ENCODE data around the gene CSRP1. TPM values are rescaled to one million over a fixed set of nuclear protein-coding genes. Genes with fewer than 3 reads are reported as not detected.

Gene CSRP1
- total RNA-seq, 4 donors from 2014 or later: 285 to 835 (median 454) TPM

DNA sequence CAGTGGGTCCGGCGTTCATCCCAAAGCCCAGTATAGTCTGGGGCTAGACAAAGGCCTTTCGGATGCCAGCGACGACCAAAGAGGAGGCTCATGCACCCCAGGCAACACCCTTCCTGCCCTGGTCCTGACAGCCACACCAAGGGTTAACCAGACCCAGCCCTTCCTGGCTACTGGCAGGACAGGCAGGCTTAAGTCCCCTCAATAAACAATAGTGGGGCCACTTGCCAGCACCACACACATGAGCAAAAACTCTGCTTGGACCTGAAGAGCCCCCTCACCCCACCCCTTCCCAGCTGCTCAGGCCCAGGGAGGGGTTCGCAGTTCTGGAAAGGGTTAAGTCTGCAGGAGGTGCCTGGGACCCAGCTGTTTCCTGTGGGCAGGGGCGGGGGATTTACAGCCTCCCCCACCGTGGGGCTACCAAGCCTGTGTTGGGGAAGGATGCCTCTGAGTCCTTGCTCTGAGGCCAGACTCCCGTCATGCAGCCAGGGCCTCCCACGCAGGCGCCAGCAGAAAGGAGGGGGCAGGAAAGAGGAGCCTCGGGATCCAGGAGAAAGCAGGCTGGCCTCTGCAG, 56.1 kb downstream of the CSRP1 start:
- no peak for TF ChIP-seq POLR2A (IDR thresholded peaks at IDR 0.05)
- no peaks in the 10 kb centered on the region for H3K9me3 ChIP-seq
- peak overlapping the region in 1 of 3 donors; percentile 48 for H3K27ac ChIP-seq
- intact Hi-C loops (cut with DNase I): loop anchor here (5.0 kb wide), 1 partner anchor 61 kb away; no protein-coding TSS in a partner anchor
- WGBS, 2 donors: 36 to 48% methylated on average over 6 to 7 of the region's 12 CpGs
- DNase-seq: peak; percentile 45 to 64
- no peaks in the 10 kb centered on the region for H3K36me3 ChIP-seq
- peaks cover 5 to 37% of the 10 kb centered on the region in 2 donors for H3K4me1 ChIP-seq
- no peaks in the 10 kb centered on the region for H3K27me3 ChIP-seq
- H3K4me3 ChIP-seq (replicated peaks in 1 of 3): no peak overlapping the region

DNA sequence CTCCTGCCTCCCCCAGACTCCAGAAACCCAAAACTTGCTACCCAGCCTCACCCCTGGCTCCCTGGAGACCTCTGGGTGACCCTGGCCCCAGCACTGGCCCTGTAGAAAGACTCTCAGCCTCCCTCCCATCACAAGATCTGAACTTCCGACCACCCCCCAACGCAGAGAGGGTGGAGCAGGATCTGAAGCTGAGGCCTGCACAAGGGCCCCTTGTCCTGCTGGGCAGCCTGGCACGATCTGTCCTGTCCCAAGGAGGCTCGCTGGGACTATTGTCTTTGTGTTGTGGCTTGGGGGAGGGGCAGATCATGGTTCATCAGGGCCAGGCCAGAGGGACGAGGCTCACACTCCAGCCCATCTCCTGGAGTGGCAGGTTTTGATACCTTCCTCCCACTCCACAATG, 57.9 kb downstream of the CSRP1 start:
- H3K4me3 ChIP-seq (replicated peaks in 1 of 3): no peak overlapping the region
- H3K4me1 ChIP-seq: peaks cover 5 to 23% of the 10 kb centered on the region in 2 donors
- H3K27me3 ChIP-seq: no peaks in the 10 kb centered on the region
- intact Hi-C loops (cut with DNase I): loop anchor here (5.0 kb wide), 1 partner anchor 33 kb away; no protein-coding TSS in a partner anchor
- no peaks in the 10 kb centered on the region for H3K9me3 ChIP-seq
- DNase-seq: no peak
- 85 to 89% methylated on average over 3 of the region's 5 CpGs for WGBS, 2 donors
- H3K36me3 ChIP-seq: no peaks in the 10 kb centered on the region
- TF ChIP-seq POLR2A (IDR thresholded peaks at IDR 0.05): no peak
- peak overlapping the region in 1 of 3 donors; percentile 29 for H3K27ac ChIP-seq

DNA sequence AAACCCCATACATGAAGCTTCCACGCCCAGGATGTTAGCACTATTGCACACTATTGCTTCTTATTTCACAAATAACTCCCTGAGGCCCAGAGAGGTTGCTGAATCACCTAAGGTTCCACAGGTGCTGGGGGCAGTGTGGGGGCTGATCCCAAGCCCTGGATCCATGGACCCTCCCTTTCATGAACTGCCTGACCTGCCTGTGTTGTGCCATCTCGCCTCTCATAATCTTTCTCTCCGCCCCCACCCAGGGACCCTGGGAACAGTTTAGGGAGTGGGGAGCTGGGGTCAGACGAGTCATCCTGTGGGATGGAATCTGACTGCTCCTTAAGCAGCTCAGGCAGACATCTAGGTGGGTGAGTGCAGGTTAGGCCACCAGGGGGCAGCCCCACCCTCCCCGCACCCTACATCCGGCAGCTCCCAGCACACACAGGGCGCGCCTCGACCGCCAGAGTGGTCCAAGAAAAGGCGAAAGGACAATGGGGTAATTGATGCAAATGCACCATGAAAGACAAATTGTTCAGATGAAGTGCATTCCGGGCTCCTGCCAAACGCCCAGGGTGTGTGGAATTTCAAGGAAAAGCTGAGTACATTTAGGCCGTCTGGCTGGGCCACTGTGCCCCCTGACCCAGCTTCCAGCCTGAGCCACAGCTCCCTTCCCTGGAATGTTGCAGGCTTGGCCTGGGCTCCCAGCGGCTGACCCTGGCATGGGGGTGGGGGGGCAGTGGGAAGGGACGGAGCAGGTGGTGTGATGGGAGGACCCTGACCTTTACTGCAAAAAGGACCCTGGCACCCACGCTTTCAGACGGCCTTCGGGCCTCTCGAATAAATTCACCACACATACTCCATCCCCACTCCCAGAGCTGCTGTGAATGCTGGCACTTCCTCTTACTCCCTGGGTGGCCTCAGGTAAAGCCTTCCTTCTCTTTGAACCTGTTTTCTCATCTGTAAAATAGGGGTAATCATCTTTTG, 58.7 kb downstream of the CSRP1 start:
- H3K9me3 ChIP-seq: no peaks in the 10 kb centered on the region
- WGBS, 2 donors: 37 to 38% methylated on average over 18 of the region's 20 CpGs
- H3K27ac ChIP-seq: peak overlapping the region in 1 of 3 donors; percentile 8
- intact Hi-C loops (cut with DNase I): loop anchor here (5.0 kb wide), 1 partner anchor 34 kb away; no protein-coding TSS in a partner anchor
- no peak for TF ChIP-seq POLR2A (IDR thresholded peaks at IDR 0.05)
- TF ChIP-seq, protein P1, sequence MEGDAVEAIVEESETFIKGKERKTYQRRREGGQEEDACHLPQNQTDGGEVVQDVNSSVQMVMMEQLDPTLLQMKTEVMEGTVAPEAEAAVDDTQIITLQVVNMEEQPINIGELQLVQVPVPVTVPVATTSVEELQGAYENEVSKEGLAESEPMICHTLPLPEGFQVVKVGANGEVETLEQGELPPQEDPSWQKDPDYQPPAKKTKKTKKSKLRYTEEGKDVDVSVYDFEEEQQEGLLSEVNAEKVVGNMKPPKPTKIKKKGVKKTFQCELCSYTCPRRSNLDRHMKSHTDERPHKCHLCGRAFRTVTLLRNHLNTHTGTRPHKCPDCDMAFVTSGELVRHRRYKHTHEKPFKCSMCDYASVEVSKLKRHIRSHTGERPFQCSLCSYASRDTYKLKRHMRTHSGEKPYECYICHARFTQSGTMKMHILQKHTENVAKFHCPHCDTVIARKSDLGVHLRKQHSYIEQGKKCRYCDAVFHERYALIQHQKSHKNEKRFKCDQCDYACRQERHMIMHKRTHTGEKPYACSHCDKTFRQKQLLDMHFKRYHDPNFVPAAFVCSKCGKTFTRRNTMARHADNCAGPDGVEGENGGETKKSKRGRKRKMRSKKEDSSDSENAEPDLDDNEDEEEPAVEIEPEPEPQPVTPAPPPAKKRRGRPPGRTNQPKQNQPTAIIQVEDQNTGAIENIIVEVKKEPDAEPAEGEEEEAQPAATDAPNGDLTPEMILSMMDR (IDR thresholded peaks at IDR 0.05): peak; percentile 65 to 90 (median 79)
- DNase-seq: peak; percentile 76 to 79
- peaks cover 5 to 23% of the 10 kb centered on the region in 2 donors for H3K4me1 ChIP-seq
- H3K27me3 ChIP-seq: no peaks in the 10 kb centered on the region
- H3K36me3 ChIP-seq: no peaks in the 10 kb centered on the region
- H3K4me3 ChIP-seq (replicated peaks in 1 of 3): no peak overlapping the region

DNA sequence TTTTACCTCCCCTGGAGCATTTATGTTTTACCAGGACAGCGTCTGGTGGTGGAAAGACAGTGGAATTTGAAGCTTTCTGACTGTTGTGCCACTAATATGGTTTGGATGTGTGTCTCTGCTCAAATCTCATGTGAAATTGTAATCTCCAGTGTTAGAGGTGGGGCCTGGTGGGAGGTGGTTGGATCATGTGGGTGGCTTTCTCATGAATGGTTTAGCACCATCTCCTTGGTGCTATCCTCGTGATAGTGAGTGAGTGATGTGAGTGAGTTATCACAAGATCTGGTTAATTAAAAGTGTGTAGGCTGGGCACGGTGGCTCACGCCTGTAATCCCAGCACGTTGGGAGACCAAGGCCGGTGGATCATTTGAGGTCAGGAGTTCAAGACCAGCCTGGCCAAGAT, 61.6 kb downstream of the CSRP1 start:
- DNase-seq: no peak
- WGBS, 2 donors: 85 to 95% methylated on average over 6 of the region's 6 CpGs
- Histone ChIP-seq H3K4me3 (replicated peaks in 1 of 3) (no peak overlapping the region), H3K4me1 (peaks cover 5 to 14% of the 10 kb centered on the region in 2 donors), H3K27me3 (no peaks in the 10 kb centered on the region), H3K27ac (no peak overlapping the region), H3K36me3 (no peaks in the 10 kb centered on the region), H3K9me3 (no peaks in the 10 kb centered on the region)
- intact Hi-C loops (cut with DNase I): loop anchor here (5.0 kb wide), 1 partner anchor 37 kb away; no protein-coding TSS in a partner anchor
- TF ChIP-seq POLR2A (IDR thresholded peaks at IDR 0.05): no peak
- TF ChIP-seq, protein P1 (IDR thresholded peaks at IDR 0.05): no peak

DNA sequence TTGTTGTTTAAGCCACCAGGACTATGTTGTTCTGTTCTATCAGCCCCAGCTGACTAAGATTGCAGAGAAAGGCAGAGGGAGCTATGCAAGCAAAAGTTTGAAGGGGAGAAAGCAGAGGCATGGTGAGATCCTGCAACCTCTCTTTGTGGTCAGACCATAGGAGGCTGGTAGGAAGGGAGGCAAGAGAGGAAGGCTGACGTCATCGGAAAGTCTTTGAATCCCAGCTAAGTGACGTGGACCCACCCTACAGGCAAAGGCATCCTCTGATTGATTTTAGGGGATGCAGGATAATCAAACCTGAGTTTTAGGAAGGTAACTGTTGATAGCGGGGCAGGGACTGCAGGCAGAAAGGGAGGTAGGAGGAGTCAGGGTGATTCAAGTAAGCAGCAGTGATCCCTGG, 62.1 kb downstream of the CSRP1 start:
- intact Hi-C loops (cut with DNase I): loop anchor here (5.0 kb wide), 1 partner anchor 38 kb away; no protein-coding TSS in a partner anchor
- no peak for DNase-seq
- no peaks in the 10 kb centered on the region for H3K27me3 ChIP-seq
- H3K27ac ChIP-seq: no peak overlapping the region
- WGBS, 2 donors: 87 to 88% methylated on average over 4 of the region's 4 CpGs
- no peak for TF ChIP-seq POLR2A (IDR thresholded peaks at IDR 0.05)
- TF ChIP-seq, protein P1 (IDR thresholded peaks at IDR 0.05): no peak
- H3K36me3 ChIP-seq: no peaks in the 10 kb centered on the region
- H3K4me3 ChIP-seq (replicated peaks in 1 of 3): no peak overlapping the region
- no peaks in the 10 kb centered on the region for H3K9me3 ChIP-seq
- peaks cover 5 to 10% of the 10 kb centered on the region in 2 donors for H3K4me1 ChIP-seq
